Smooth muscle cell (in vitro differentiated cells): ENCODE results near the gene MAML3. TPM values are rescaled to one million over a fixed set of nuclear protein-coding genes. Genes with fewer than 3 reads are reported as not detected.

Experiments
- DNase-seq: peaks from one replicate; lab custom pipeline; 2025; ENCODE audit not compliant: unreplicated experiment; lab: John Stamatoyannopoulos, UW
- H2AFZ ChIP-seq: fragments of 200-600 bp; sonication (generic); 2 replicates; pipeline ENCODE4 v1.6.0; 2016; ENCODE audit warnings: antibody characterized with exemption, low read depth, mild to moderate bottlenecking
- H3F3A ChIP-seq: fragments of 200-600 bp; sonication (generic); 2 replicates; pipeline ENCODE4 v1.6.0; 2017; ENCODE audit warnings: antibody characterized with exemption, low read depth
- H3K27ac ChIP-seq: fragments of 200-600 bp; sonication (generic); 2 replicates; pipeline ENCODE4 v1.5.1; 2016; ENCODE audit warnings: low read depth, mild to moderate bottlenecking
- H3K27me3 ChIP-seq: fragments of 200-600 bp; sonication (generic); 2 replicates; pipeline ENCODE4 v1.6.1; 2016; ENCODE audit warnings: low read depth, mild to moderate bottlenecking
- H3K36me3 ChIP-seq: fragments of 200-600 bp; sonication (generic); 2 replicates; pipeline ENCODE4 v1.5.1; 2016; ENCODE audit warnings: low read depth
- H3K4me1 ChIP-seq: fragments of 200-600 bp; sonication (generic); 2 replicates; pipeline ENCODE4 v1.5.1; 2016; ENCODE audit warnings: low read depth
- H3K4me2 ChIP-seq: fragments of 200-600 bp; sonication (generic); 2 replicates; pipeline ENCODE4 v1.6.0; 2016; ENCODE audit warnings: mild to moderate bottlenecking
- H3K4me3 ChIP-seq: fragments of 200-600 bp; sonication (generic); 2 replicates; pipeline ENCODE4 v1.5.1; 2016; ENCODE audit warnings: mild to moderate bottlenecking
- H3K79me2 ChIP-seq: fragments of 200-600 bp; sonication (generic); 2 replicates; pipeline ENCODE4 v1.6.0; 2016; ENCODE audit warnings: low read depth, mild to moderate bottlenecking
- H3K9ac ChIP-seq: fragments of 200-600 bp; sonication (generic); 2 replicates; pipeline ENCODE4 v1.6.0; 2016; ENCODE audit warnings: low read depth
- H3K9me3 ChIP-seq: fragments of 200-600 bp; sonication (generic); replicated peaks from 2 replicates; pipeline ENCODE4 v1.5.1; 2016; ENCODE audit warnings: low read depth
- H4K20me1 ChIP-seq: fragments of 200-600 bp; sonication (generic); 2 replicates; pipeline ENCODE4 v1.6.0; 2016; ENCODE audit warnings: low read depth
- WGBS: methylation state at CpG from one replicate; pipeline ENCODE4 v1.1.7; 2016; ENCODE audit warnings: low lambda C conversion rate; 5-methylcytosine and 5-hydroxymethylcytosine counted together
- polyA plus RNA-seq: library from polyadenylated mRNA; unstranded; fragments of >200 nt; fragmentation: Nextera tagmentation; extraction: Ambion mirVana; gene quantifications from 2 replicates; pipeline ENCODE4 v1.2.1, GENCODE V29; 2016
- total RNA-seq: library from RNA; depleted of rRNA; stranded (reverse); fragments of >200 nt; gene quantifications from 2 replicates; pipeline ENCODE4 v1.2.3, GENCODE V29; 2014
- TF ChIP-seq, protein P1 (sequence below): fragments of 200-600 bp; sonication (generic); IDR thresholded peaks from 2 replicates; pipeline ENCODE4 v1.5.1; 2017; ENCODE audit warnings: borderline replicate concordance, mild to moderate bottlenecking, antibody characterized with exemption; ENCODE audit not compliant: insufficient read depth, poor library complexity, severe bottlenecking

MAML3 gene
- total and polyA plus RNA-seq, 2 experiments from 2014 or later, result 4.9 to 12.6 TPM

DNA sequence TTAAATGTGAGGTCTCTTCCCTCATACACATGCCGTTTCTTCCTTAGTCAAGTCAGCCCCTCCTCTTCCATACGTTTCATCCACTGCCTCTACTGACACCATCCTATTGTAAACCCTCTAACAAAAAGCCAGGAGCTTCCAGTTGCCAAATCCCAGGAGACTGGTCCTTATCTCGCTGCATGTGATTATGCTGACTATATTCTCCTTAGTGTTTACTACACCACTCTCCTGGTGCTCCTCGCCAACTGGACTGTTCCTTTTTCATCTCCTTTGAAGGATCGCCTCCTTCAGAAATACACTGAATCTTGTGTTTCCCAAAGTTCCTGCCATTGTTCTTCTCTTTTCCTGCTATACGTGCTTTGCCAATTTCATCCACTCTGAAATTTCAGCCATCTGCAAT lies 27.7 kb downstream of the MAML3 start:
- no peaks in the 10 kb centered on the region for H3F3A ChIP-seq
- no peak overlapping the region for H2AFZ ChIP-seq
- no peaks in the 10 kb centered on the region for H3K4me1 ChIP-seq
- H3K9ac ChIP-seq, result no peak overlapping the region
- no peak for DNase-seq
- H3K4me3 ChIP-seq, result no peak overlapping the region
- no peaks in the 10 kb centered on the region for H4K20me1 ChIP-seq
- TF ChIP-seq, protein P1, sequence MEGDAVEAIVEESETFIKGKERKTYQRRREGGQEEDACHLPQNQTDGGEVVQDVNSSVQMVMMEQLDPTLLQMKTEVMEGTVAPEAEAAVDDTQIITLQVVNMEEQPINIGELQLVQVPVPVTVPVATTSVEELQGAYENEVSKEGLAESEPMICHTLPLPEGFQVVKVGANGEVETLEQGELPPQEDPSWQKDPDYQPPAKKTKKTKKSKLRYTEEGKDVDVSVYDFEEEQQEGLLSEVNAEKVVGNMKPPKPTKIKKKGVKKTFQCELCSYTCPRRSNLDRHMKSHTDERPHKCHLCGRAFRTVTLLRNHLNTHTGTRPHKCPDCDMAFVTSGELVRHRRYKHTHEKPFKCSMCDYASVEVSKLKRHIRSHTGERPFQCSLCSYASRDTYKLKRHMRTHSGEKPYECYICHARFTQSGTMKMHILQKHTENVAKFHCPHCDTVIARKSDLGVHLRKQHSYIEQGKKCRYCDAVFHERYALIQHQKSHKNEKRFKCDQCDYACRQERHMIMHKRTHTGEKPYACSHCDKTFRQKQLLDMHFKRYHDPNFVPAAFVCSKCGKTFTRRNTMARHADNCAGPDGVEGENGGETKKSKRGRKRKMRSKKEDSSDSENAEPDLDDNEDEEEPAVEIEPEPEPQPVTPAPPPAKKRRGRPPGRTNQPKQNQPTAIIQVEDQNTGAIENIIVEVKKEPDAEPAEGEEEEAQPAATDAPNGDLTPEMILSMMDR, result no peak
- H3K27me3 ChIP-seq, result no peaks in the 10 kb centered on the region
- no peak overlapping the region for H3K27ac ChIP-seq
- H3K4me2 ChIP-seq, result no peak overlapping the region
- H3K9me3 ChIP-seq, result no peaks in the 10 kb centered on the region
- peaks cover 90% of the 10 kb centered on the region for H3K79me2 ChIP-seq
- WGBS, result 88% methylated on average over 6 of the region's 6 CpGs
- H3K36me3 ChIP-seq, result no peaks in the 10 kb centered on the region

DNA sequence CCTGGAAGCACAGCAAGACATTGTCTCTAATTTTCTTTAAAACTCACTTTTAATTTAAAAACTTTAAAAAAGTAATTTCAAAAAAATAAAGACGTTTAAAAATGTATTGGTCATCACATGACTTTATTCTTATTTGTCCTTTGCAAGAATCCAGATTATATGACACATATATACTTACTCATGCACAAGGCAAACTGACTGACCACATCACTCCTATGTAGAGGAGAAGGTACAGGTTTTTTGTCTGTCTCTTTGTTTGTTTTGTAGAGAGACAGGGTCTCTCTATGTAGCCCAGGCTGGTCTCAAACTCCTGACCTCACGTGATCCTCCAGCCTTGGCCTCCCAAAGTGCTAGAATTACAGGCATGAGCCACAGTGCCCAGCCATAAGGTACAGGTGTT lies 28.6 kb downstream of the MAML3 start:
- no peak overlapping the region for H3K9ac ChIP-seq

DNA sequence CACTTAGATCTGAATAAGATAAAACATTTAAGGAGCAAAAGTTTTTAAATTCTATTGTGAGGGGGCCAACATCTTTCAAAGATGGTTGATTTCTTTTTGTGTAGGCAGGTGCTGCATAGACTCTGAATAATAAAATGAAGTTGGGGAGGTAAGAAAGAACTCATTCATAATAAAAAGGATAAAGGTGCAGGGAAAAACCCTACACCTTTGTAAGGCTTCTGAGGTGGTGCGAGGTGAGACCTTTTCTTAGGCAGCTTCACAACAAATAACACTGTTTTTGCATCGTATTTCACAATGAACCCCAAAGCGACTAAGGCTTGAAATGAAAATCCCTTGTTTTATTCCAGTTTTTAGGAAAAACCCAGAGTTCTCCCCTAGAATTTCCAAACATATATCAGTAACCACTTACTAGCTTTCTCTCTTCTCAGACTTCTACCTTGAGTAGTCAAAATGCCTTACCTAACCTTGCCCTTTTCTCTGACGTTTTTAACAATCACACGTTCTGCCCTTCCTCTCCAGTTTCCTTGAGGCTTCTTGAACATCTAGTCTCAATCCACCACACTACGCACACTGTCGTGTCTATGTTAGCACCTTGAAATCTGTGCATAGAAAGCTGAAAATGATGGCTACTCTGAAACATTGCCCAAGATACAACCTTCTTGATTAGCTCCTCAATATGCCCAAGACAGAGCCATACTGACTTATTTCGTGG lies 30.2 kb downstream of the MAML3 start:
- DNase-seq, result no peak
- Histone ChIP-seq H3K4me2 (no peak overlapping the region), H2AFZ (no peak overlapping the region), H4K20me1 (no peaks in the 10 kb centered on the region), H3K27ac (no peak overlapping the region), H3K79me2 (peaks cover 76% of the 10 kb centered on the region), H3K36me3 (no peaks in the 10 kb centered on the region), H3K9me3 (no peaks in the 10 kb centered on the region), H3K27me3 (no peaks in the 10 kb centered on the region), H3F3A (no peaks in the 10 kb centered on the region), H3K4me1 (no peaks in the 10 kb centered on the region), H3K9ac (no peak overlapping the region), H3K4me3 (no peak overlapping the region)
- WGBS, result 88% methylated on average over 8 of the region's 8 CpGs
- TF ChIP-seq, protein P1, result no peak

More for the DNA sequence above, 28.6 kb downstream of the MAML3 start:
- 92% methylated on average over 2 of the region's 2 CpGs for WGBS
- Histone ChIP-seq H3K79me2 (peaks cover 82% of the 10 kb centered on the region), H3F3A (no peaks in the 10 kb centered on the region), H3K27me3 (no peaks in the 10 kb centered on the region), H3K4me3 (no peak overlapping the region), H3K4me1 (no peaks in the 10 kb centered on the region), H4K20me1 (no peaks in the 10 kb centered on the region), H3K4me2 (no peak overlapping the region), H3K36me3 (no peaks in the 10 kb centered on the region), H2AFZ (no peak overlapping the region), H3K27ac (no peak overlapping the region), H3K9me3 (no peaks in the 10 kb centered on the region)
- no peak for DNase-seq
- TF ChIP-seq, protein P1, result no peak

DNA sequence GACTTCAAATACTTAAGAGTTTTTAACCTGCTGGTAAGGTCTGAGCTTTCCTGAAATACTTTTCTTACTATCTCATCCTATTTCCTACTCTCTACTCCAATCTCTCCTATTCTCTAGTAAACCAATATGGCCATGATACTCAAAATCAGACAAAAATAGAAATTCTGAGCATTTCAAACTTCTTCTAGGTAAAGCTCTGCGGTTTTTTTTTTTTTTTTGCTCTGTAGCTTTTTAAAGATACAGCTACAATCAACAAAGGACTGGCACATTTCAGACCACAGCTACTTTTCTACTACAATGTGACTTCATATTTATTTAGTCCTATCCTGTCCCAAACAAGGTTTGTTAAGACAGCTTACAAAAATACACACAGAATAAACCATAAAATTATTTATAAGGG lies 31.1 kb downstream of the MAML3 start:
- Histone ChIP-seq H3K27me3 (no peaks in the 10 kb centered on the region), H3K4me3 (no peak overlapping the region), H3K27ac (no peak overlapping the region), H3K4me2 (no peak overlapping the region), H3F3A (peaks cover 4% of the 10 kb centered on the region), H3K4me1 (no peaks in the 10 kb centered on the region), H4K20me1 (no peaks in the 10 kb centered on the region), H3K9me3 (no peaks in the 10 kb centered on the region), H2AFZ (no peak overlapping the region), H3K79me2 (peaks cover 76% of the 10 kb centered on the region), H3K9ac (no peak overlapping the region), H3K36me3 (no peaks in the 10 kb centered on the region)
- TF ChIP-seq, protein P1, result no peak
- DNase-seq, result no peak
- WGBS, result 95% methylated on average over 1 of the region's 1 CpG
